H9 (cell line): ENCODE measurements around the gene GPR155. TPM values are rescaled to one million over a fixed set of nuclear protein-coding genes. Genes with fewer than 3 reads are reported as not detected.
A peak's percentile ranks its signal among the peaks of the same experiment; 100 is the strongest.

ENCODE experiments used
- DNase-seq: peaks from one replicate; pipeline ENCODE4 v3.0.0-alpha.2; 2017
- H2AFZ ChIP-seq: one replicate; pipeline ENCODE4 v1.6.1; 2013; ENCODE audit warnings: mild to moderate bottlenecking, low read length, control low read depth, moderate library complexity
- H2AK5ac ChIP-seq: 2 replicates; pipeline ENCODE4 v1.6.1; 2013; ENCODE audit warnings: low read length, control low read depth, mixed read lengths; ENCODE audit not compliant: insufficient read length
- H2BK120ac ChIP-seq: one replicate; pipeline ENCODE4 v1.6.1; 2013; ENCODE audit warnings: low read depth, mild to moderate bottlenecking, low read length, control low read depth, inconsistent platforms; ENCODE audit not compliant: poor library complexity, severe bottlenecking
- H2BK12ac ChIP-seq: 2 replicates; pipeline ENCODE4 v1.6.1; 2013; ENCODE audit warnings: low read length, control low read depth, mixed read lengths, low read depth; ENCODE audit not compliant: insufficient read length
- H2BK15ac ChIP-seq: 2 replicates; pipeline ENCODE4 v1.6.1; 2013; ENCODE audit warnings: low read depth, low read length, control low read depth
- H2BK20ac ChIP-seq: one replicate; pipeline ENCODE4 v1.6.1; 2013; ENCODE audit warnings: low read depth, mild to moderate bottlenecking, low read length, control low read depth, inconsistent platforms; ENCODE audit not compliant: poor library complexity, severe bottlenecking
- H2BK5ac ChIP-seq: 2 replicates; pipeline ENCODE4 v1.6.1; 2013; ENCODE audit warnings: low read length, control low read depth, mixed read lengths; ENCODE audit not compliant: insufficient read length
- H3K14ac ChIP-seq: 2 replicates; pipeline ENCODE4 v1.6.1; 2013; ENCODE audit warnings: low read length, control low read depth; ENCODE audit not compliant: insufficient read depth
- H3K18ac ChIP-seq: 2 replicates; pipeline ENCODE4 v1.6.1; 2013; ENCODE audit warnings: low read depth, mild to moderate bottlenecking, mixed read lengths, low read length, control low read depth; ENCODE audit not compliant: insufficient read length
- H3K23ac ChIP-seq: 2 replicates; pipeline ENCODE4 v1.6.1; 2013; ENCODE audit warnings: low read length, control low read depth, mixed read lengths, low read depth; ENCODE audit not compliant: insufficient read length
- H3K23me2 ChIP-seq: 2 replicates; pipeline ENCODE4 v1.6.1; 2013; ENCODE audit warnings: low read depth, mild to moderate bottlenecking, mixed read lengths, low read length, control low read depth; ENCODE audit not compliant: insufficient read length, poor library complexity, severe bottlenecking
- H3K27ac ChIP-seq: 2 replicates; pipeline ENCODE4 v1.5.1; 2013; ENCODE audit warnings: low read length, control low read depth, mixed read lengths, low read depth; ENCODE audit not compliant: insufficient read length
- H3K27me3 ChIP-seq: 2 replicates; pipeline ENCODE4 v1.6.1; 2013; ENCODE audit warnings: low read length, control low read depth, inconsistent platforms; ENCODE audit not compliant: insufficient read depth
- H3K4ac ChIP-seq: 2 replicates; pipeline ENCODE4 v1.6.1; 2013; ENCODE audit warnings: low read depth, mild to moderate bottlenecking, control low read depth, inconsistent platforms, low read length, moderate library complexity
- H3K4me1 ChIP-seq: 2 replicates; pipeline ENCODE4 v1.6.1; 2013; ENCODE audit warnings: low read length, control low read depth, inconsistent platforms; ENCODE audit not compliant: insufficient read depth
- H3K4me2 ChIP-seq: 2 replicates; pipeline ENCODE4 v1.6.1; 2013; ENCODE audit warnings: low read length, control low read depth, mixed read lengths; ENCODE audit not compliant: insufficient read length, insufficient read depth
- H3K56ac ChIP-seq: 2 replicates; pipeline ENCODE4 v1.6.1; 2013; ENCODE audit warnings: low read depth, mild to moderate bottlenecking, mixed read lengths, low read length, control low read depth; ENCODE audit not compliant: insufficient read length
- H3K79me1 ChIP-seq: 2 replicates; pipeline ENCODE4 v1.6.1; 2013; ENCODE audit warnings: low read depth, mild to moderate bottlenecking, moderate library complexity, low read length, control low read depth, inconsistent platforms; ENCODE audit not compliant: insufficient read depth, poor library complexity, severe bottlenecking
- H3K79me2 ChIP-seq: 2 replicates; pipeline ENCODE4 v1.6.1; 2013; ENCODE audit warnings: low read length, control low read depth, inconsistent platforms; ENCODE audit not compliant: insufficient read depth
- H3K9ac ChIP-seq: 2 replicates; pipeline ENCODE4 v1.6.1; 2013; ENCODE audit warnings: low read length, control low read depth, mixed read lengths; ENCODE audit not compliant: insufficient read length; ENCODE audit errors: extremely low read depth
- H3K9me3 ChIP-seq: one replicate; pipeline ENCODE4 v1.6.1; 2013; ENCODE audit warnings: low read depth, low read length, inconsistent platforms; ENCODE audit not compliant: control insufficient read depth
- H3T11ph ChIP-seq: one replicate; pipeline ENCODE4 v1.6.1; 2013; ENCODE audit warnings: mild to moderate bottlenecking, low read length, control low read depth, inconsistent platforms
- H4K20me1 ChIP-seq: one replicate; pipeline ENCODE4 v1.6.1; 2013; ENCODE audit not compliant: control insufficient read depth, insufficient read length, insufficient read depth
- H4K5ac ChIP-seq: 2 replicates; pipeline ENCODE4 v1.6.1; 2013; ENCODE audit warnings: low read depth, mild to moderate bottlenecking, mixed read lengths, low read length, control low read depth; ENCODE audit not compliant: insufficient read length
- H4K8ac ChIP-seq: replicated peaks from 2 replicates; pipeline ENCODE4 v1.6.1; 2013; ENCODE audit warnings: low read length, control low read depth, mixed read lengths, low read depth; ENCODE audit not compliant: insufficient read length
- H4K91ac ChIP-seq: 2 replicates; pipeline ENCODE4 v1.6.1; 2013; ENCODE audit warnings: low read depth, mild to moderate bottlenecking, moderate library complexity, mixed read lengths, low read length, control low read depth; ENCODE audit not compliant: insufficient read length
- H3K27ac Mint-ChIP-seq, 3 experiments: 2 replicates in 2 of 3; 3 replicates in 1 of 3; pipeline ENCODE4 v1.8.0; 2020 to 2021; ENCODE audit warnings: mixed read lengths in 3 of 3, mild to moderate bottlenecking in 1 of 3, moderate library complexity in 1 of 3
- H3K27me3 Mint-ChIP-seq: 2 replicates; pipeline ENCODE4 v1.8.0; 2021; ENCODE audit warnings: low read depth, mild to moderate bottlenecking, moderate library complexity, mixed read lengths
- H3K36me3 Mint-ChIP-seq, 3 experiments: 2 replicates in 2 of 3; 3 replicates in 1 of 3; pipeline ENCODE4 v1.8.0; 2020 to 2021; ENCODE audit warnings: low read depth in 3 of 3, mixed read lengths in 3 of 3; ENCODE audit not compliant: insufficient read depth in 1 of 3
- H3K4me1 Mint-ChIP-seq, 2 experiments: 2 replicates each; pipeline ENCODE4 v1.8.0; 2020; ENCODE audit warnings: mixed read lengths in 2 of 2
- H3K4me3 Mint-ChIP-seq, 2 experiments: 2 replicates in 1 of 2; 3 replicates in 1 of 2; pipeline ENCODE4 v1.8.0; 2020 to 2021; ENCODE audit warnings: mild to moderate bottlenecking in 2 of 2, mixed read lengths in 2 of 2, moderate library complexity in 1 of 2
- H3K9me3 Mint-ChIP-seq, 2 experiments: 2 replicates in 1 of 2; 3 replicates in 1 of 2; pipeline ENCODE4 v1.8.0; 2020; ENCODE audit warnings: mild to moderate bottlenecking in 2 of 2, mixed read lengths in 2 of 2, moderate library complexity in 1 of 2
- WGBS: extraction: QIAGEN DNeasy Blood & Tissue Kit; methylation state at CpG from one replicate; pipeline ENCODE4 v1.1.7; 2013; ENCODE audit warnings: missing lambda C conversion rate, low lambda C conversion rate, mixed read lengths; ENCODE audit not compliant: insufficient read length; ENCODE audit errors: extremely low coverage; 5-methylcytosine and 5-hydroxymethylcytosine counted together
- total RNA-seq: library from RNA; stranded (reverse); gene quantifications from 2 replicates; pipeline ENCODE4 v1.2.1, GENCODE V29; 2021
- TF ChIP-seq, protein P1 (sequence below): fragments of 200-600 bp; sonication (generic); conservative IDR thresholded peaks from 3 replicates; pipeline ENCODE4 v1.8.0; 2021; ENCODE audit warnings: antibody characterized with exemption, mild to moderate bottlenecking

The GPR155 gene
- total RNA-seq, 1 experiment from 2014 or later = 0.35 TPM

DNA sequence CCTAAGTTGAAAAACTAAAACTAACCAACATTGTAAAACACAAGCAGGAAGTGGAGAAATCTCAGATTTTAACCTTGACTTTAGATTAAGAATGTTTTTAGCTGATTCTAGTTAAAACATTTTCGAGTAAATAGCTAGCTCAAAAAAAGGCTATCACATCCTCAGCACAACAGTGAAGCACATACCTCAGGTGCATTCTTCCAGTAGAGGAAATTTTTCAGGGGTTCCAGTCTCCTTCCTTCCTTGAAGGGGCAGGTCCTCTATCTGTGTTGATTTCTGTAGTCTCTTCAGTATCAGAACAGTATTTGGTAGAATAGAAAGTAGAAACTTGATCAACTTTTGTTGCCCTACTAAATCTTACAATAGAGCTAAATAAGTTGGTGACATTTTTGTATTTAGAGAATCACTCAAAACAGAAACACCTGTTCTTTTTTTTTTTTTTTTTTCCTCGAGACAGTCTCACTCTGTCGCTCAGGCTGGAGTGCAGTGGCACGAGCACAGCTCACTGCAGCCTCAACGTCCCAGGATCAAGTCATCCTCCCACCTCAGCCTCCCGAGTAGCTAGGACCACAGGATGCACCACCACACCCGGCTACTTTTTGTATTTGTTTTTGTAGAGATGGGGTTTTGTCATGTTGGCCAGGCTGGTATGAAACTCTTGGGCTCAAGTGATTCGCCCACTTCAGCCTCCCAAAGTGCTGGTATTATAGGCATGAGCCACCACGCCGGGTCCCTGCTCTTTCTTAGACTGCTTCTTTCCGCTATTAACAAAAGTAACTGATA is 6.9 kb upstream of the GPR155 start:
- Histone ChIP-seq H3K56ac (no peak overlapping the region), H3K4ac (no peak overlapping the region), H3K23me2 (no peaks in the 10 kb centered on the region), H3K27ac (no peak overlapping the region), H3T11ph (no peak overlapping the region), H2BK15ac (no peak overlapping the region), H3K79me1 (no peaks in the 10 kb centered on the region), H3K14ac (no peak overlapping the region), H2BK5ac (no peak overlapping the region), H3K79me2 (no peaks in the 10 kb centered on the region), H4K5ac (no peak overlapping the region), H4K20me1 (no peaks in the 10 kb centered on the region), H2AK5ac (no peak overlapping the region), H3K4me1 (no peaks in the 10 kb centered on the region; the same call in 1 of the 2 replicates), H3K18ac (no peak overlapping the region), H2BK12ac (no peak overlapping the region), H3K23ac (no peak overlapping the region), H3K9ac (no peak overlapping the region), H2AFZ (no peak overlapping the region), H2BK120ac (no peak overlapping the region), H2BK20ac (no peak overlapping the region), H4K91ac (no peak overlapping the region), H3K9me3 (no peaks in the 10 kb centered on the region), H4K8ac (no peak overlapping the region), H3K27me3 (no peaks in the 10 kb centered on the region), H3K4me2 (no peak overlapping the region)
- H3K27ac Mint-ChIP-seq = peak overlapping the region in 1 of 3 experiments; percentile 85; a peak in 1 of 7 replicates
- TF ChIP-seq, protein P1, sequence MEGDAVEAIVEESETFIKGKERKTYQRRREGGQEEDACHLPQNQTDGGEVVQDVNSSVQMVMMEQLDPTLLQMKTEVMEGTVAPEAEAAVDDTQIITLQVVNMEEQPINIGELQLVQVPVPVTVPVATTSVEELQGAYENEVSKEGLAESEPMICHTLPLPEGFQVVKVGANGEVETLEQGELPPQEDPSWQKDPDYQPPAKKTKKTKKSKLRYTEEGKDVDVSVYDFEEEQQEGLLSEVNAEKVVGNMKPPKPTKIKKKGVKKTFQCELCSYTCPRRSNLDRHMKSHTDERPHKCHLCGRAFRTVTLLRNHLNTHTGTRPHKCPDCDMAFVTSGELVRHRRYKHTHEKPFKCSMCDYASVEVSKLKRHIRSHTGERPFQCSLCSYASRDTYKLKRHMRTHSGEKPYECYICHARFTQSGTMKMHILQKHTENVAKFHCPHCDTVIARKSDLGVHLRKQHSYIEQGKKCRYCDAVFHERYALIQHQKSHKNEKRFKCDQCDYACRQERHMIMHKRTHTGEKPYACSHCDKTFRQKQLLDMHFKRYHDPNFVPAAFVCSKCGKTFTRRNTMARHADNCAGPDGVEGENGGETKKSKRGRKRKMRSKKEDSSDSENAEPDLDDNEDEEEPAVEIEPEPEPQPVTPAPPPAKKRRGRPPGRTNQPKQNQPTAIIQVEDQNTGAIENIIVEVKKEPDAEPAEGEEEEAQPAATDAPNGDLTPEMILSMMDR = no peak
- peaks cover 0 to 3% (median 0%) of the 10 kb centered on the region in 3 experiments; a peak in 2 of 7 replicates for H3K36me3 Mint-ChIP-seq
- H3K9me3 Mint-ChIP-seq = peaks cover 0 to 3% of the 10 kb centered on the region in 2 experiments; a peak in 1 of 5 replicates
- no peak for DNase-seq
- peaks cover 21% of the 10 kb centered on the region for H3K27me3 Mint-ChIP-seq
- no peak overlapping the region for H3K4me3 Mint-ChIP-seq
- no CpG with 5 or more reads among the region's 11 CpGs for WGBS
- peaks cover 10% of the 10 kb centered on the region in 2 experiments for H3K4me1 Mint-ChIP-seq
